ENCODE data around the gene STX17.

DNA sequence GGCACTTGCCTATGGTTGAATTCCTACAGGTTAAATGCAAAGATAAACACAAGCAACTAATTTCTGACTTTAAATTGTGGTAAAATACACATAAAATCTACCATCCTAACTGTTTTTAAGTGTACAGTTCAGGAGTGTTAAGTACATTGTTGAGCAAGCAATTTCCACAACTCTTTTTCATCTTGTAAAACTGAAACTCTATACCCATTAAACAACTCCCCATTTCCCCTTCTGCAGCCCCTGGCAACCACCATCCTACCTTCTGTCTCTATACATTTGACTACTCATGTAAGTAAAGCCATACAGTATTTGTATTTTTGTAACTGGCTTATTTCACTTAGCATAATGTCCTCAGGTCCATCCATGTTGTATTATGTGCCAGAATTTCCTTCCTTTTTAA lies 38.5 kb upstream of the STX17 start:
- TF ChIP-seq POLR2A (IDR thresholded peaks at IDR 0.05), result no peak
- TF ChIP-seq, protein P1, sequence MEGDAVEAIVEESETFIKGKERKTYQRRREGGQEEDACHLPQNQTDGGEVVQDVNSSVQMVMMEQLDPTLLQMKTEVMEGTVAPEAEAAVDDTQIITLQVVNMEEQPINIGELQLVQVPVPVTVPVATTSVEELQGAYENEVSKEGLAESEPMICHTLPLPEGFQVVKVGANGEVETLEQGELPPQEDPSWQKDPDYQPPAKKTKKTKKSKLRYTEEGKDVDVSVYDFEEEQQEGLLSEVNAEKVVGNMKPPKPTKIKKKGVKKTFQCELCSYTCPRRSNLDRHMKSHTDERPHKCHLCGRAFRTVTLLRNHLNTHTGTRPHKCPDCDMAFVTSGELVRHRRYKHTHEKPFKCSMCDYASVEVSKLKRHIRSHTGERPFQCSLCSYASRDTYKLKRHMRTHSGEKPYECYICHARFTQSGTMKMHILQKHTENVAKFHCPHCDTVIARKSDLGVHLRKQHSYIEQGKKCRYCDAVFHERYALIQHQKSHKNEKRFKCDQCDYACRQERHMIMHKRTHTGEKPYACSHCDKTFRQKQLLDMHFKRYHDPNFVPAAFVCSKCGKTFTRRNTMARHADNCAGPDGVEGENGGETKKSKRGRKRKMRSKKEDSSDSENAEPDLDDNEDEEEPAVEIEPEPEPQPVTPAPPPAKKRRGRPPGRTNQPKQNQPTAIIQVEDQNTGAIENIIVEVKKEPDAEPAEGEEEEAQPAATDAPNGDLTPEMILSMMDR (IDR thresholded peaks at IDR 0.05), result no peak
